GM10266 (cell line): ENCODE results near the gene ZNF280B.
"Not testable (repeated sequence)": the region's sequence is repeated elsewhere in the genome, so short reads cannot be mapped to it uniquely, and the experiment has no call there.

ENCODE experiments used
- DNase-seq: peaks from one replicate; pipeline ENCODE4 v3.0.0; 2012; ENCODE audit errors: extremely low spot score
- CTCF ChIP-seq: IDR thresholded peaks from 2 replicates; pipeline ENCODE4 v1.5.1; 2012; ENCODE audit warnings: mild to moderate bottlenecking, low read depth; ENCODE audit not compliant: control insufficient read depth, insufficient read depth; ENCODE audit errors: missing control alignments

ZNF280B gene

GRCh38 chr22:22534604-22535415 is 26.3 kb upstream of the ZNF280B start:
- TF ChIP-seq CTCF, result no peak
- no peak for DNase-seq

GRCh38 chr22:22533863-22534262 is 25.3 kb upstream of the ZNF280B start:
- TF ChIP-seq CTCF, result no peak
- DNase-seq, result no peak

GRCh38 chr22:22533417-22533816 is 24.9 kb upstream of the ZNF280B start:
- no peak for DNase-seq
- no peak for TF ChIP-seq CTCF

GRCh38 chr22:22532547-22533071 is 24.1 kb upstream of the ZNF280B start:
- not testable (repeated sequence) for DNase-seq

- DNase-seq, result no peak
These were observed 23.4 kb upstream of the ZNF280B start for GRCh38 chr22:22531770-22532546.

GRCh38 chr22:22528780-22529179 is 20.2 kb upstream of the ZNF280B start:
- no peak for DNase-seq
- TF ChIP-seq CTCF, result no peak

More at GRCh38 chr22:22531770-22532546, 23.4 kb upstream of the ZNF280B start:
- TF ChIP-seq CTCF, result no peak

- no peak for TF ChIP-seq CTCF
- no peak for DNase-seq
These were observed 18.8 kb upstream of the ZNF280B start for GRCh38 chr22:22527312-22527711.
